Right lobe of liver (tissue), 6 donors: ENCODE measurements around the gene GNB1. TPM values are rescaled to one million over a fixed set of nuclear protein-coding genes. Genes with fewer than 3 reads are reported as not detected.
A peak's percentile ranks its signal among the peaks of the same experiment; 100 is the strongest.

Experiments used
- ATAC-seq, 4 donors: fragments of 200-7000 bp; cut with Tn5 transposase; one replicate each; pipeline ENCODE4 v1.9.1; 2020; ENCODE audit warnings: mild to moderate bottlenecking in 4 of 4, moderate library complexity in 4 of 4
- DNase-seq, 3 donors: peaks; one replicate each; pipeline ENCODE4 v3.0.0-alpha.2; 2020
- H3K27ac ChIP-seq, 3 donors: fragments of 200-600 bp; one replicate each; pipeline ENCODE4 v1.8.0; 2022
- H3K27me3 ChIP-seq, 2 donors: fragments of 200-600 bp; one replicate each; pipeline ENCODE4 v1.8.0; 2022
- H3K36me3 ChIP-seq, 4 donors: fragments of 200-600 bp; sonication (generic) in 1 of 4; one replicate each; pipeline versions ENCODE4 v1.5.1 to v1.8.0; 2017 to 2022; ENCODE audit warnings: control low read depth in 1 of 4
- H3K4me1 ChIP-seq, 4 donors: fragments of 200-600 bp; sonication (generic) in 1 of 4; one replicate each; pipeline versions ENCODE4 v1.5.1 to v1.8.0; 2017 to 2022; ENCODE audit warnings: control low read depth in 1 of 4
- H3K4me3 ChIP-seq, 3 donors: fragments of 200-600 bp; one replicate each; pipeline ENCODE4 v1.8.0; 2022
- H3K9me3 ChIP-seq, 4 donors: fragments of 200-600 bp; sonication (generic) in 1 of 4; one replicate each; pipeline versions ENCODE4 v1.5.1 to v1.8.0; 2017 to 2022; ENCODE audit warnings: control low read depth in 1 of 4
- CTCF ChIP-seq, 4 donors: fragments of 200-600 bp in 3 of 4; fragments of 450-650 bp in 1 of 4; IDR thresholded peaks; one replicate each; pipeline versions ENCODE4 v1.5.1 to v1.8.0; 2016 to 2022; ENCODE audit warnings: antibody characterized with exemption in 4 of 4, mild to moderate bottlenecking in 2 of 4
- POLR2A ChIP-seq: fragments of 450-650 bp; IDR thresholded peaks from one replicate; pipeline ENCODE4 v1.6.1; 2017; ENCODE audit warnings: antibody characterized with exemption, mild to moderate bottlenecking
- WGBS: methylation state at CpG from one replicate; pipeline ENCODE4 v1.1.6; 2018; ENCODE audit warnings: low coverage, low lambda C conversion rate; ENCODE audit not compliant: insufficient coverage; ENCODE audit errors: missing lambda C conversion rate; 5-methylcytosine and 5-hydroxymethylcytosine counted together
- intact Hi-C, 2 donors: fragments of 100-400 bp; cut with DNase I; formaldehyde crosslinking; loops; one replicate each; pipeline versions ENCODE4 v1.11.2 to v1.14.1; 2022
- total RNA-seq, 6 experiments: library from RNA; depleted of rRNA in 2 of 6; stranded (reverse); fragments of >200 nt in 2 of 6; fragmentation: NEBNext Ultra II Directional in 3 of 6; extraction: Animal tissue kit (Norgen Biotek cat#: 25700) in 3 of 6; gene quantifications; one replicate each; pipeline versions ENCODE4 v1.1.0 to v1.2.4, GENCODE V29; 2016 to 2023
- donor health status: DM: no; HTN: yes; CAD: no.
- donor health status: DM: no; HTN: no; CAD: no.
- donor health status: DM: no; HTN: no; CAD: no.
- donor health status: DM: no; HTN: yes; CAD: no.
- donor health status: DM: no; HTN: yes; CAD: no.

The GNB1 gene
- total RNA-seq, 6 experiments from 2014 or later, result 85.9 to 147 (median 104) TPM

GRCh38 chr1:1877865-1878436 is 12.9 kb downstream of the GNB1 start:
- no peaks in the 10 kb centered on the region for H3K27me3 ChIP-seq
- ATAC-seq (no peak), DNase-seq (no peak)
- intact Hi-C loops, result no loop called here
- TF ChIP-seq POLR2A (no peak), CTCF (IDR thresholded peaks at IDR 0.05) (no peak)
- no peaks in the 10 kb centered on the region for H3K9me3 ChIP-seq
- 66% methylated on average over 4 of the region's 5 CpGs for WGBS
- peaks cover 0 to 10% (median 0%) of the 10 kb centered on the region in 4 donors for H3K36me3 ChIP-seq
- H3K27ac ChIP-seq, result no peak overlapping the region
- no peak overlapping the region for H3K4me3 ChIP-seq
- H3K4me1 ChIP-seq, result peaks cover 0 to 33% (median 11%) of the 10 kb centered on the region in 4 donors

GRCh38 chr1:1876335-1876930 is 14.5 kb downstream of the GNB1 start:
- H3K36me3 ChIP-seq, result peaks cover 0 to 10% (median 0%) of the 10 kb centered on the region in 4 donors
- intact Hi-C loops, result no loop called here
- H3K4me3 ChIP-seq, result no peak overlapping the region
- ATAC-seq (no peak), DNase-seq (peak in 1 of 3 donors; percentile 5)
- H3K27ac ChIP-seq, result no peak overlapping the region
- TF ChIP-seq CTCF (IDR thresholded peaks at IDR 0.05) (no peak), POLR2A (no peak)
- no peaks in the 10 kb centered on the region for H3K9me3 ChIP-seq
- H3K27me3 ChIP-seq, result no peaks in the 10 kb centered on the region
- WGBS, result 80% methylated on average over 8 of the region's 11 CpGs
- peaks cover 0 to 28% (median 12%) of the 10 kb centered on the region in 4 donors for H3K4me1 ChIP-seq

- H3K4me3 ChIP-seq, result no peak overlapping the region
- peaks cover 0 to 10% (median 0%) of the 10 kb centered on the region in 4 donors for H3K36me3 ChIP-seq
- no peaks in the 10 kb centered on the region for H3K9me3 ChIP-seq
- 89% methylated on average over 1 of the region's 1 CpG for WGBS
- H3K27me3 ChIP-seq, result no peaks in the 10 kb centered on the region
- TF ChIP-seq CTCF (IDR thresholded peaks at IDR 0.05) (no peak), POLR2A (no peak)
- DNase-seq (peak in 1 of 3 donors; percentile 6), ATAC-seq (no peak)
- peaks cover 0 to 23% (median 9%) of the 10 kb centered on the region in 4 donors for H3K4me1 ChIP-seq
- intact Hi-C loops, result no loop called here
- H3K27ac ChIP-seq, result no peak overlapping the region
Observed at GRCh38 chr1:1875932-1876331, 15.0 kb downstream of the GNB1 start.

- intact Hi-C loops, result no loop called here
- H3K4me1 ChIP-seq, result peaks cover 0 to 22% (median 7%) of the 10 kb centered on the region in 4 donors
- no peak overlapping the region for H3K27ac ChIP-seq
- no peak for TF ChIP-seq CTCF (IDR thresholded peaks at IDR 0.05)
- no peak for TF ChIP-seq POLR2A
- H3K36me3 ChIP-seq, result peaks cover 0 to 10% (median 0%) of the 10 kb centered on the region in 4 donors
- no peak overlapping the region for H3K4me3 ChIP-seq
- WGBS, result 85% methylated on average over 4 of the region's 7 CpGs
- no peak for DNase-seq
- ATAC-seq, result no peak
- no peaks in the 10 kb centered on the region for H3K27me3 ChIP-seq
- H3K9me3 ChIP-seq, result no peaks in the 10 kb centered on the region
Observed at GRCh38 chr1:1874901-1875300, 16.0 kb downstream of the GNB1 start.
